Measurements from ENCODE around the gene ARID5A. TPM values are rescaled to one million over a fixed set of nuclear protein-coding genes. Genes with fewer than 3 reads are reported as not detected.

ARID5A gene
- total RNA-seq, 1 donor = 7.6 TPM

DNA sequence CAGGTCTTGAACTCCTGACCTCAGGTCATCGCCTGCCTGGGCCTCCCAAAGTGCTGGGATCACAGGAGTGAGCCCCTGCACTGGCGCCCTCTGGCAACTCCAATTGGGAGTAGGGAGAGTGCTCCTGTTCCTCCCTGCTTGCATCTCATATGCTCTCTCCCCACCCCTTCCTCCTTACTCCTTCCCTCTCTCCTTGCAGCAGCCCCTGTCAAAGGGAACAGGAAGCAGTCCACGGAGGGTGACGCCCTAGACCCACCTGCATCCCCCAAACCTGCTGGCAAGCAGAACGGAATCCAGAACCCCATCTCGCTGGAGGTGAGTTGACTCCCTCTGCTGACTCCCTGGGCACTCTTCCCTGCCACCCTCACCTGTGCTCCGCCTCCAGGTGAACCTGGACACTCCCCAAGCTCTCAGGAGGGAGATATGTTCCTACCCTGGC lies 10.7 kb downstream of the ARID5A start:
- Histone ChIP-seq H3K4me2 (ENCODE audit: insufficient read depth, low read length) (peak overlapping the region; percentile 4), H3K27ac (ENCODE audit: low read depth, low read length) (peak overlapping the region; percentile 27), H3K27me3 (ENCODE audit: insufficient read depth, low read length) (no peaks in the 10 kb centered on the region), H2AFZ (ENCODE audit: low read length) (no peak overlapping the region), H3K4me3 (ENCODE audit: insufficient read depth, low read length) (no peak overlapping the region), H4K20me1 (ENCODE audit: insufficient read depth, low read length) (peaks cover 6% of the 10 kb centered on the region), H3K79me2 (ENCODE audit: insufficient read depth, low read length) (peaks cover 8% of the 10 kb centered on the region), H3K36me3 (ENCODE audit: insufficient read depth, low read length) (peaks cover 5% of the 10 kb centered on the region), H3K4me1 (ENCODE audit: insufficient read depth, low read length) (peaks cover 14% of the 10 kb centered on the region), H3K9me3 (ENCODE audit: low read depth, low read length) (no peaks in the 10 kb centered on the region)
- no peak for DNase-seq (ENCODE audit: insufficient read length, low spot score, missing footprints)
- TF ChIP-seq, protein P1, sequence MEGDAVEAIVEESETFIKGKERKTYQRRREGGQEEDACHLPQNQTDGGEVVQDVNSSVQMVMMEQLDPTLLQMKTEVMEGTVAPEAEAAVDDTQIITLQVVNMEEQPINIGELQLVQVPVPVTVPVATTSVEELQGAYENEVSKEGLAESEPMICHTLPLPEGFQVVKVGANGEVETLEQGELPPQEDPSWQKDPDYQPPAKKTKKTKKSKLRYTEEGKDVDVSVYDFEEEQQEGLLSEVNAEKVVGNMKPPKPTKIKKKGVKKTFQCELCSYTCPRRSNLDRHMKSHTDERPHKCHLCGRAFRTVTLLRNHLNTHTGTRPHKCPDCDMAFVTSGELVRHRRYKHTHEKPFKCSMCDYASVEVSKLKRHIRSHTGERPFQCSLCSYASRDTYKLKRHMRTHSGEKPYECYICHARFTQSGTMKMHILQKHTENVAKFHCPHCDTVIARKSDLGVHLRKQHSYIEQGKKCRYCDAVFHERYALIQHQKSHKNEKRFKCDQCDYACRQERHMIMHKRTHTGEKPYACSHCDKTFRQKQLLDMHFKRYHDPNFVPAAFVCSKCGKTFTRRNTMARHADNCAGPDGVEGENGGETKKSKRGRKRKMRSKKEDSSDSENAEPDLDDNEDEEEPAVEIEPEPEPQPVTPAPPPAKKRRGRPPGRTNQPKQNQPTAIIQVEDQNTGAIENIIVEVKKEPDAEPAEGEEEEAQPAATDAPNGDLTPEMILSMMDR (IDR thresholded peaks at IDR 0.05; ENCODE audit: extremely low read depth, low read depth, low read length) = no peak

DNA sequence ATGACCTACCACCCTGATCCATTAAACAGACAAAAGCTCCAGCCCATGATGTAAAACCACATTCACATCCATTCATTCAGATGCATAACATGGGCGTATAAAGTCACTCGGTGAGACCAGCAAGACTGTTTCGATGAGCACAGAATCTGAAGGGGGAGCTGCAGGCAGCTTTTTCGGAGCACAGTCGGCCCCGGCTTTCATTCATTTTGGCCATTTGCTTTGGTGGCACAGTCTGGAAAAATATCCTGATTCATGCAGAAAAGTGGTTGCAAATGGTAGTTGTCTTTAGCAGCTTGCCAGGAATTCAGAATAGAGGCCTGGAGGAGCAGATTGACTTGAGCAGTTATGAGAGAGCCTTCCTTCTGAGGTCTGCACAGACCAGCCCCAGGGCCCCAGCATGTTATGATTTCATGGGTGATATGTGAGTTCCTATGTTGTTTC lies 11.2 kb downstream of the ARID5A start:
- no peak overlapping the region for H3K4me3 ChIP-seq (ENCODE audit: insufficient read depth, low read length)
- H3K4me1 ChIP-seq (ENCODE audit: insufficient read depth, low read length) = peaks cover 14% of the 10 kb centered on the region
- H3K79me2 ChIP-seq (ENCODE audit: insufficient read depth, low read length) = peaks cover 4% of the 10 kb centered on the region
- no peak overlapping the region for H2AFZ ChIP-seq (ENCODE audit: low read length)
- peak; percentile 98 for DNase-seq (ENCODE audit: insufficient read length, low spot score, missing footprints)
- peak overlapping the region; percentile 4 for H3K4me2 ChIP-seq (ENCODE audit: insufficient read depth, low read length)
- H3K36me3 ChIP-seq (ENCODE audit: insufficient read depth, low read length) = peaks cover 5% of the 10 kb centered on the region
- H4K20me1 ChIP-seq (ENCODE audit: insufficient read depth, low read length) = peaks cover under 1% of the 10 kb centered on the region
- H3K9me3 ChIP-seq (ENCODE audit: low read depth, low read length) = no peaks in the 10 kb centered on the region
- peak overlapping the region; percentile 6 for H3K27ac ChIP-seq (ENCODE audit: low read depth, low read length)
- TF ChIP-seq, protein P1 (IDR thresholded peaks at IDR 0.05; ENCODE audit: extremely low read depth, low read depth, low read length) = peak; percentile 56
- no peaks in the 10 kb centered on the region for H3K27me3 ChIP-seq (ENCODE audit: insufficient read depth, low read length)

DNA sequence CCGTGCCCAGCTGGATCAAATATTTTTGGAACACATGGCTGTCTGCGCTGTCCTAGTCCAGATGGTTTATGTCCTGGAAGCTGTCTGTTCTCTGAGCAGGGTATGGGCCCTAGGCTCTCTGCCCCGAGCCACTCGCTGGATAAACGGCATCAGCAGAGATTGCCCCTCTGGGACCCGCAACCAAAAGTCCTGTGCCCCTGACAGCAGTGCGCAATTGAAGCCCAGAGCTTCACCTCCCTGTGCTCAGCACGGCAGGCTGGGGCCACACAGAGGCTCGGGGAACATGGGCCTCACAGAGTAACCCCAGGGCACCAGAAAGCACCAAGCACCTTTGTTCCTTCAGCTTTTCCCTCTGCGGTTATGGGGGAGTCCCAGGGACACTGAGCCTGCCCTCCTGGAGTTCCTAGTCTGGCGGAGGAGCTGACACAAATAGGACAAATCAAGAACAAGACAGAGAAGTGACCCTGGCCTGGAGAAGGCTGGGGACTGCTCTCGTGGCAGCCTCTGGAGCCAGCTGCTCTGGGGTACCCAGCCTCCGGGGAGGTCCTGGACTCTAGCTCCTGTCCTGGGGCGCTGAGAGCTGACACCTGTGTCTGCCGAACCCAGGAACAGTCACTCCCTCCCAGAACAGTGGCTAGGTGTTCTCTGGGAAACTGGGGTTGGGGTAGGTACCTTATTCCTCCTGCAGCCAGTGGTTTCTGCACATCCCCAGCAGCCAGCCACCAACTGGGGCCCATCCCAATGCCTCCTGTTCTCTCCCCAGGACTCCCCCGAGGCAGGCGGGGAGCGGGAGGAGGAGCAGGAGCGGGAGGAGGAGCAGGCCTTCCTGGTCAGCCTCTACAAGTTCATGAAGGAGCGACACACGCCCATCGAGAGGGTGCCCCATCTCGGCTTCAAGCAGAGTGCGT lies 12.3 kb downstream of the ARID5A start:
- Histone ChIP-seq H3K27ac (ENCODE audit: low read depth, low read length) (no peak overlapping the region), H3K4me2 (ENCODE audit: insufficient read depth, low read length) (no peak overlapping the region), H3K4me3 (ENCODE audit: insufficient read depth, low read length) (no peak overlapping the region), H3K27me3 (ENCODE audit: insufficient read depth, low read length) (no peaks in the 10 kb centered on the region), H4K20me1 (ENCODE audit: insufficient read depth, low read length) (no peaks in the 10 kb centered on the region), H3K9me3 (ENCODE audit: low read depth, low read length) (no peaks in the 10 kb centered on the region), H3K36me3 (ENCODE audit: insufficient read depth, low read length) (peaks cover 5% of the 10 kb centered on the region), H3K79me2 (ENCODE audit: insufficient read depth, low read length) (peaks cover 3% of the 10 kb centered on the region), H2AFZ (ENCODE audit: low read length) (no peak overlapping the region), H3K4me1 (ENCODE audit: insufficient read depth, low read length) (peaks cover 14% of the 10 kb centered on the region)
- TF ChIP-seq, protein P1 (IDR thresholded peaks at IDR 0.05; ENCODE audit: extremely low read depth, low read depth, low read length) = no peak
- peak; percentile 65 for DNase-seq (ENCODE audit: insufficient read length, low spot score, missing footprints)

DNA sequence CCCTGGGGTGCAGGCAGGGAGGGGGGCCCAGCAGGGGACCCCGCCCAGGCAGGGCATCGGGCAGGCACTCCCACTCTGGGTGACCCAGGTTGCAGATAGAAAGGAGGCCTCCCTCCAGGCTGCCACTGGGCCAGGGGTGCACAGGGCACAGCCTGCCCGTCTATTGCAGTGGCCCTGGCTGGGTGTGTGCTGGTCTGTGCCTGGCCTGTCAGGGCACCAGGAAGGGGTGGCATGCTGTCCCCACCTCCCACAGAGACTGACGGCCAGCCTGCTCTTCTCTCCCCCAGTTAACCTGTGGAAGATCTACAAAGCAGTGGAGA lies 12.9 kb downstream of the ARID5A start:
- no peak overlapping the region for H2AFZ ChIP-seq (ENCODE audit: low read length)
- peaks cover 18% of the 10 kb centered on the region for H3K4me1 ChIP-seq (ENCODE audit: insufficient read depth, low read length)
- H3K79me2 ChIP-seq (ENCODE audit: insufficient read depth, low read length) = peaks cover 3% of the 10 kb centered on the region
- peak; percentile 32 for DNase-seq (ENCODE audit: insufficient read length, low spot score, missing footprints)
- H3K27ac ChIP-seq (ENCODE audit: low read depth, low read length) = no peak overlapping the region
- peaks cover 5% of the 10 kb centered on the region for H3K36me3 ChIP-seq (ENCODE audit: insufficient read depth, low read length)
- no peak overlapping the region for H3K4me3 ChIP-seq (ENCODE audit: insufficient read depth, low read length)
- no peak overlapping the region for H3K4me2 ChIP-seq (ENCODE audit: insufficient read depth, low read length)
- TF ChIP-seq, protein P1 (IDR thresholded peaks at IDR 0.05; ENCODE audit: extremely low read depth, low read depth, low read length) = no peak
- H3K27me3 ChIP-seq (ENCODE audit: insufficient read depth, low read length) = no peaks in the 10 kb centered on the region
- no peaks in the 10 kb centered on the region for H3K9me3 ChIP-seq (ENCODE audit: low read depth, low read length)
- no peaks in the 10 kb centered on the region for H4K20me1 ChIP-seq (ENCODE audit: insufficient read depth, low read length)
